ENCODE data around the gene GCFC2.
A peak's percentile ranks its signal among the peaks of the same experiment; 100 is the strongest.
"Not testable (repeated sequence)": the region's sequence is repeated elsewhere in the genome, so short reads cannot be mapped to it uniquely, and the experiment has no call there.

The GCFC2 gene

GRCh38 chr2:75716406-75716805 is 5.7 kb upstream of the GCFC2 start:
- no peaks in the 10 kb centered on the region for H3K36me3 ChIP-seq (ENCODE audit: insufficient read depth, low read length)

DNA sequence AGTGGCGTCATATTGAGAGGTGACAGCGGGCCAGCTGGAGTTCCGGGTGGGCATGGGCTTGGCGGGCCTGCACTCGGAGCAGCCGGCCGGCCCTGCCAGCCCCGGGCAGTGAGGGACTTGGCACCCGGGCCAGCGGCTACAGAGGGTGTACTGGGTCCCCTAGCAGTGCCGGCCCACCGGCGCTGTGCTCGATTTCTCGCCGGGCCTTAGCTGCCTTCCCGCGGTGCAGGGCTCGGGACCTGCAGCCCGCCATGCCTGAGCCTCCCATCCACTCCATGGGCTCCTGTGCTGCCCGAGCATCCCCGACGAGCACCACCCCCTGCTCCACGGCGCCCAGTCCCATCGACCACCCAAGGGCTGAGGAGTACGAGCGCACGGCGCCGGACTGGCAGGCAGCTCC is 875 bp upstream of the GCFC2 start:
- H3K36me3 ChIP-seq (ENCODE audit: insufficient read depth, low read length); H3K27me3 ChIP-seq (ENCODE audit: control insufficient read depth, insufficient read depth, low read length); H3K9ac ChIP-seq (ENCODE audit: low read depth, low read length); H3K4me3 ChIP-seq (ENCODE audit: low read length); H3K9me3 ChIP-seq (replicated peaks; ENCODE audit: low read length): not testable (repeated sequence)
- peak overlapping the region; percentile 81 for H3K4me2 ChIP-seq (ENCODE audit: low read length)
- H3K4me1 ChIP-seq (ENCODE audit: control insufficient read depth, insufficient read depth, low read length), result peaks cover 24% of the 10 kb centered on the region

More at GRCh38 chr2:75716406-75716805, 5.7 kb upstream of the GCFC2 start:
- no peak overlapping the region for H3K4me2 ChIP-seq (ENCODE audit: low read length)
- H3K4me1 ChIP-seq (ENCODE audit: control insufficient read depth, insufficient read depth, low read length), result peaks cover 4% of the 10 kb centered on the region
- H3K9me3 ChIP-seq (replicated peaks; ENCODE audit: low read length), result no peaks in the 10 kb centered on the region
- H3K9ac ChIP-seq (ENCODE audit: low read depth, low read length), result no peak overlapping the region
- H3K4me3 ChIP-seq (ENCODE audit: low read length), result no peak overlapping the region
- H3K27me3 ChIP-seq (ENCODE audit: control insufficient read depth, insufficient read depth, low read length), result peaks cover 11% of the 10 kb centered on the region

DNA sequence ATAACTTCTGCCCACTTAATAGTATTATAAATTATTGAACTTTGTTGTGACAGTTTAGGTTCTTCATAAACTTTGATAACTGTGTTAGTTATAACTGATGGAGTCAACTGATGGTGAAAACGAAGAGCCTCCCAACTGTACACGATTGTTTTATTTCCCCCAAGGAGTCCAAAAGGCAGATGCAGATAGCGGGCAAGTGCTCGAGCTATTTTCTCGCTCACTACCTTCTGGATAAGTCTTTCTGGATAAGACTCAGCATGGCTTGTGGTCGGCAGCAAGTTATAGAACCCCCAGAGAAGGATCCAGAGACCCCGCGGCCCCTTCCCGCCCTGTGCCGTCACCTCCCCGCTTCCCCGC is 517 bp downstream of the GCFC2 start:
- no peaks in the 10 kb centered on the region for H3K9me3 ChIP-seq (replicated peaks; ENCODE audit: low read length)
- H3K36me3 ChIP-seq (ENCODE audit: insufficient read depth, low read length), result no peaks in the 10 kb centered on the region
- H3K4me2 ChIP-seq (ENCODE audit: low read length), result peak overlapping the region; percentile 81
- no peaks in the 10 kb centered on the region for H3K27me3 ChIP-seq (ENCODE audit: control insufficient read depth, insufficient read depth, low read length)
- peaks cover 31% of the 10 kb centered on the region for H3K4me1 ChIP-seq (ENCODE audit: control insufficient read depth, insufficient read depth, low read length)
- peak overlapping the region; percentile 74 for H3K4me3 ChIP-seq (ENCODE audit: low read length)
- H3K9ac ChIP-seq (ENCODE audit: low read depth, low read length), result peak overlapping the region; percentile 92

- no peaks in the 10 kb centered on the region for H3K9me3 ChIP-seq (replicated peaks; ENCODE audit: low read length)
- H3K27me3 ChIP-seq (ENCODE audit: control insufficient read depth, insufficient read depth, low read length), result no peaks in the 10 kb centered on the region
- peaks cover 27% of the 10 kb centered on the region for H3K4me1 ChIP-seq (ENCODE audit: control insufficient read depth, insufficient read depth, low read length)
- H3K9ac ChIP-seq (ENCODE audit: low read depth, low read length), result no peak overlapping the region
- peak overlapping the region; percentile 74 for H3K4me3 ChIP-seq (ENCODE audit: low read length)
- peaks cover 2% of the 10 kb centered on the region for H3K36me3 ChIP-seq (ENCODE audit: insufficient read depth, low read length)
- H3K4me2 ChIP-seq (ENCODE audit: low read length), result peak overlapping the region; percentile 81
Observed at GRCh38 chr2:75709297-75709696, 1.4 kb downstream of the GCFC2 start.

DNA sequence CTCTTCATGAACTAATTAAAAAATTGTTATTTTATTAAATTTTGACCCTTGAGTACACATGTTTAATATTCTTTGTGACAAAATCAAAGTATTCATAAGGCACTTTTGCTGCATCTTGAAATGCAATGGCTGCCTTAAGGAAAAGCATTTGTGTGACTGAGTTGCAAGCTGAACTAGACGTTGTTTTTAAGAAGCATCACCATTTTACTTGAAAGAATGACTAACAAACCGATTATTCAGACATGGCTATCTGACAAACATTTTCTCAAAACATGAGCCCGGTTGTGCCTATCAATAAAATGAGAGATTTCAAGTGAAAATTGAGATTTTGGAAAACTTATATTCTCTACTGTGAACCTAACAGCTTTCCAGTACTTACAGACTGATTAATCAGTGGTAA is 2.8 kb downstream of the GCFC2 start:
- Histone ChIP-seq H3K36me3 (ENCODE audit: insufficient read depth, low read length) (peaks cover 7% of the 10 kb centered on the region), H3K4me3 (ENCODE audit: low read length) (no peak overlapping the region), H3K4me2 (ENCODE audit: low read length) (peak overlapping the region; percentile 47), H3K4me1 (ENCODE audit: control insufficient read depth, insufficient read depth, low read length) (peaks cover 27% of the 10 kb centered on the region), H3K9me3 (replicated peaks; ENCODE audit: low read length) (no peaks in the 10 kb centered on the region), H3K27me3 (ENCODE audit: control insufficient read depth, insufficient read depth, low read length) (no peaks in the 10 kb centered on the region), H3K9ac (ENCODE audit: low read depth, low read length) (no peak overlapping the region)

- Histone ChIP-seq H3K36me3 (ENCODE audit: insufficient read depth, low read length) (peaks cover 24% of the 10 kb centered on the region), H3K4me2 (ENCODE audit: low read length) (no peak overlapping the region), H3K4me1 (ENCODE audit: control insufficient read depth, insufficient read depth, low read length) (peaks cover 23% of the 10 kb centered on the region), H3K27me3 (ENCODE audit: control insufficient read depth, insufficient read depth, low read length) (no peaks in the 10 kb centered on the region), H3K4me3 (ENCODE audit: low read length) (no peak overlapping the region), H3K9ac (ENCODE audit: low read depth, low read length) (no peak overlapping the region), H3K9me3 (replicated peaks; ENCODE audit: low read length) (no peaks in the 10 kb centered on the region)
Observed at GRCh38 chr2:75705921-75706320, 4.8 kb downstream of the GCFC2 start.

DNA sequence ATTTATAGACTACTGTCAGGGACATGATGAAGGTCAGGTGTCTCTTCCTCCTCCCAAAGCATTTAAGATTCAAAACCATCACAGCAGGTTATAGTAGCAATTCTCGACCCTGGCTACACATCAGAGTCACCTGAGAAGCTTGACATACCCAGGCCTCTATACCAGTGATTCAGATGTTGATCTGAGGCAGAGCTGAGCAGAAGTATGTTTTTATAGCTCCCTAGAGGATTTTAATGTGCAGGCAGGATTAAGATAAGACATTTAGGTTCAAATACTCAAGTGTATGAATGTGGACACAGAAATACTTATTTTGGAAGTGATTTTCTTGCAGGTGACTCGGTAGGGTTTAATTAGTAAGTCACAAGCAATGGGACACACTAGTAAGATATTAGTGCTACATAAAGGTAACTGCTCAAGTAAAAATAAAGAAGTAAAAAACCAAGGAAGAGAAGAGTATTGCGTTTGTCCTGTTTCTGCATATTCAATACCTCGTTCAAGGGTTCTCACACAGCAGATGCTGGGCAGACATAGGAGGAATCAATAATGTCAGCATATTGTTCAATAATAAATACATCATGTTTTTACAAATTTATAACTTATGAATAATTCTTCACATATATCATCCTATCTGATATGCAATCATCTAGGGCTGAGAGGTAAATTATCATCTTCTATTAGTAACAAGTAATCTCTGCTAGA is 7.0 kb downstream of the GCFC2 start:
- H3K4me1 ChIP-seq (ENCODE audit: control insufficient read depth, insufficient read depth, low read length), result peaks cover 15% of the 10 kb centered on the region
- H3K27me3 ChIP-seq (ENCODE audit: control insufficient read depth, insufficient read depth, low read length), result no peaks in the 10 kb centered on the region
- H3K4me3 ChIP-seq (ENCODE audit: low read length), result no peak overlapping the region
- no peak overlapping the region for H3K4me2 ChIP-seq (ENCODE audit: low read length)
- H3K36me3 ChIP-seq (ENCODE audit: insufficient read depth, low read length), result peaks cover 33% of the 10 kb centered on the region
- H3K9ac ChIP-seq (ENCODE audit: low read depth, low read length), result no peak overlapping the region
- H3K9me3 ChIP-seq (replicated peaks; ENCODE audit: low read length), result no peaks in the 10 kb centered on the region

- Histone ChIP-seq H3K9ac (ENCODE audit: low read depth, low read length) (no peak overlapping the region), H3K27me3 (ENCODE audit: control insufficient read depth, insufficient read depth, low read length) (no peaks in the 10 kb centered on the region), H3K36me3 (ENCODE audit: insufficient read depth, low read length) (peaks cover 33% of the 10 kb centered on the region), H3K4me2 (ENCODE audit: low read length) (no peak overlapping the region), H3K4me1 (ENCODE audit: control insufficient read depth, insufficient read depth, low read length) (peaks cover 8% of the 10 kb centered on the region), H3K9me3 (replicated peaks; ENCODE audit: low read length) (no peaks in the 10 kb centered on the region), H3K4me3 (ENCODE audit: low read length) (no peak overlapping the region)
Observed at GRCh38 chr2:75702593-75702992, 8.1 kb downstream of the GCFC2 start.

- Histone ChIP-seq H3K36me3 (ENCODE audit: insufficient read depth, low read length) (peaks cover 27% of the 10 kb centered on the region), H3K4me2 (ENCODE audit: low read length) (no peak overlapping the region), H3K9me3 (replicated peaks; ENCODE audit: low read length) (no peaks in the 10 kb centered on the region), H3K9ac (ENCODE audit: low read depth, low read length) (no peak overlapping the region), H3K4me1 (ENCODE audit: control insufficient read depth, insufficient read depth, low read length) (no peaks in the 10 kb centered on the region), H3K4me3 (ENCODE audit: low read length) (no peak overlapping the region), H3K27me3 (ENCODE audit: control insufficient read depth, insufficient read depth, low read length) (no peaks in the 10 kb centered on the region)
Observed at GRCh38 chr2:75698918-75699317, 11.8 kb downstream of the GCFC2 start.

GRCh38 chr2:75688196-75688595 is 22.5 kb downstream of the GCFC2 start:
- Histone ChIP-seq H3K4me2 (ENCODE audit: low read length) (no peak overlapping the region), H3K27me3 (ENCODE audit: control insufficient read depth, insufficient read depth, low read length) (no peaks in the 10 kb centered on the region), H3K36me3 (ENCODE audit: insufficient read depth, low read length) (peaks cover 24% of the 10 kb centered on the region), H3K9ac (ENCODE audit: low read depth, low read length) (no peak overlapping the region), H3K4me1 (ENCODE audit: control insufficient read depth, insufficient read depth, low read length) (no peaks in the 10 kb centered on the region), H3K9me3 (replicated peaks; ENCODE audit: low read length) (no peaks in the 10 kb centered on the region), H3K4me3 (ENCODE audit: low read length) (no peak overlapping the region)

GRCh38 chr2:75683430-75683829 is 27.3 kb downstream of the GCFC2 start:
- not testable (repeated sequence) for H3K4me2 ChIP-seq (ENCODE audit: low read length); H3K4me1 ChIP-seq (ENCODE audit: control insufficient read depth, insufficient read depth, low read length); H3K9me3 ChIP-seq (replicated peaks; ENCODE audit: low read length); H3K4me3 ChIP-seq (ENCODE audit: low read length); H3K9ac ChIP-seq (ENCODE audit: low read depth, low read length); H3K27me3 ChIP-seq (ENCODE audit: control insufficient read depth, insufficient read depth, low read length)
- H3K36me3 ChIP-seq (ENCODE audit: insufficient read depth, low read length), result peaks cover 18% of the 10 kb centered on the region

DNA sequence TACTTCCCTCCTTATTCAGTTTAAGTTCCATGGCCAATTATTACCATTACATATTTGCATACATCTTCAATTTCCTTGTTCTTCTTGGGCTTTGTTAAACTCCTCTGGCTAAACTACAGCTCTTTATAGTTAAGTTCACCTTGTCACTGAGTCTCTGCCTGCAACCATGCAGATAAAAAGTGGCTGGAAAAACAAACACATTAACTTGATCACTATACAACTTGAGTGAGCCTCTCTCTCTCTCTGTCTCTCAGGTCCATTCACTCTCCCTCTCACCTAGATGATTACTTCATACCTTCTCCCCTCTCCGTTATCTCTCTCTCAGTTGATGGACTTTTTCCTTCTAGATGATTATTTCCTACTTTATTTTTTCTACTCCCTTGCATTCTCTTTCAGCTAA is 30.3 kb downstream of the GCFC2 start:
- Histone ChIP-seq H3K4me1 (ENCODE audit: control insufficient read depth, insufficient read depth, low read length) (no peaks in the 10 kb centered on the region), H3K4me2 (ENCODE audit: low read length) (no peak overlapping the region), H3K4me3 (ENCODE audit: low read length) (no peak overlapping the region), H3K36me3 (ENCODE audit: insufficient read depth, low read length) (peaks cover 8% of the 10 kb centered on the region), H3K9ac (ENCODE audit: low read depth, low read length) (no peak overlapping the region), H3K27me3 (ENCODE audit: control insufficient read depth, insufficient read depth, low read length) (no peaks in the 10 kb centered on the region), H3K9me3 (replicated peaks; ENCODE audit: low read length) (no peaks in the 10 kb centered on the region)
